Bone marrow (tissue), 2 donors: ENCODE data around the gene SLC6A18.
"Not testable (repeated sequence)": the region's sequence is repeated elsewhere in the genome, so short reads cannot be mapped to it uniquely, and the experiment has no call there.

Experiments
- DNase-seq, 2 donors: peaks; one replicate each; lab custom pipeline; 2025; lab: John Stamatoyannopoulos, UW

The SLC6A18 gene

DNA sequence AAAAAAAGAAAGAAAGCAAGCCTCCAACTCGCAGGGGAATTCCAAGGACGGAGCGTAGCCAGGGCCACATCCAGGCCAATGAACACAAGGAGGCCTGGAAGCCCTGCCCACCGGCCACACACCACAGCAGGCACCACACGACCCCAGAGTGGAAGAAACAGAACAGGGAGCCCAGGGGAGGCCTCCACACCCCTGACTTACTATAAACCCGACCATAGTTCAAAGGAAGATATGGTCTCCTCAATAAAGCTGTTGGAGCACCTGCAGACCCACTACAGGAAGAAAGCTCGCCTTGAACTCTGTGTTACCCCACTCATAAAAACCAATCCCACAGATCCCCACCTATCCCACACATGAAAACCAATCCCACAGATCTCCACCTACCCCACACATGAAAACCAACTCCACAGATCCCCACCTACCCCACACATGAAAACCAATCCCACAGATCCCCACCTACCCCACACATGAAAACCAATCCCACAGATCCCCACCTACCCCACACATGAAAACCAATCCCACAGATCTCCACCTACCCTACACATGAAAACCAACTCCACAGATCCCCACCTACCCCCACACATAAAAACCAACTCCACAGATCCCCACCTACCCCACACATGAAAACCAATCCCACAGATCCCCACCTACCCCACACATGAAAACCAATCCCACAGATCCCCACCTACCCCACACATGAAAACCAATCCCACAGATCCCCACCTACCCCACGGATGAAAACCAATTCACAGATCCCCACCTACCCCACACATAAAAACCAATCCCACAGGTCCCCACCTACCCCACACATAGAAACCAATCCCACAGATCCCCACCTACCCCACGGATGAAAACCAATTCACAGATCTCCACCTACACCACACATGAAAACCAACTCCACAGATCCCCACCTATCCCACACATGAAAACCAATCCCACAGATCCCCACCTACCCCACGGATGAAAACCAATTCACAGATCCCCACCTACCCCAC lies 50.5 kb downstream of the SLC6A18 start:
- not testable (repeated sequence) for DNase-seq

DNA sequence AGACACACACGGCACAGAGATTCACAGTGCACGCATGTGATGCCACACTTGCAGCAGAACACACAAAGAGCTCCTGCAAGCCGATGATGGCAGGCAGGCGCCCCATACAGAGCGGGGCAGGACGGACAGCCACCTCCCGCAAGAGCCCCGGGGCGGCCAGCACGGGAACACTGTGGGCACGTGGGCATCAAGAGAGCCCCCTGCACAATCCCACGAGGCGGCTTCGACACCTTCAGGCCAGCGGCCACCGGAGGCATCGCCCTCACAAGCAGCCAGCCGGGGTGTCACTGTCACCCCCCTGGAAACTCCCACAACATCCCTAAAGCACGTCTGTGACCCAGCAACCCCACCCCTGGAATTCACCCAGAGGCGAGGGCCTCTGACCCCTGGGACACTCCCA lies 51.7 kb downstream of the SLC6A18 start:
- DNase-seq: no peak

DNA sequence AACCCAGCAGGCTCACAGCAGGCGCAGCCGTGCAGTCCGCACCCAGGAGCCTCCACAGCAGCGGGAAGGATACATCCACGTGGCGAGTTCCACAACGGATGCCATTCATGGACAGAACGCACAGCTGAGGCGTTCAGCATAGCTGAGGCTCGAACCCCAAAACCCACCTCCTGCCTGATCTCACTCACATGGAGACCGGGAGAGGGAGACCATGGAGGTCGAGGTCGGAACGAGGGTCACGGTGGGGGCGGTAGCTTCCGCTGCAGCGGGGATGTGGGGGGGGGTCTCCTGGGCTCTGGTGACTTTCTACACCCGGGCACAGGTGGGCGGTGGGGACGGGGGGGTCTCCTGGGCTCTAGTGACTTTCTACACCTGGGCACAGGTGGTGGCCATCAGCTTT lies 52.1 kb downstream of the SLC6A18 start:
- DNase-seq: no peak

DNA sequence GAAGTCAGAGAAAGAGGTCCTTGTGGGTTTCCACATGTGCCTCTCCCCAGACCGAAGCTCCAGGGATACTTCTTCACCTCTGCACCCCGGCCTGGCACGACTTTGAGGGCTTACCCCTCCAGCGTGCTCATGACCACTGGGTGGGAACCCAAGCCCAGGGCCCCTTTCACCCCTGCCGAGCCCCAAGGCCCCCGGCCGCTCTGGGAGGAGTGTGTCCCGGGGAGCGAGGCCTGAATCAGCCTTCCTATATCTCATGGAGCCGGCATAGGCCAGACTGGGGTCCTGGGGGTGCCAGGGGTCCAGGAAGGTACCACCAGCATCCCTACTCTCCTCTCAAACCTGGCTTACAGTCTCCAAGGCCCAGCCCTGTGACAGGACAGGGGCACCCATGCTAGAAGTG lies 52.6 kb downstream of the SLC6A18 start:
- DNase-seq: no peak

DNA sequence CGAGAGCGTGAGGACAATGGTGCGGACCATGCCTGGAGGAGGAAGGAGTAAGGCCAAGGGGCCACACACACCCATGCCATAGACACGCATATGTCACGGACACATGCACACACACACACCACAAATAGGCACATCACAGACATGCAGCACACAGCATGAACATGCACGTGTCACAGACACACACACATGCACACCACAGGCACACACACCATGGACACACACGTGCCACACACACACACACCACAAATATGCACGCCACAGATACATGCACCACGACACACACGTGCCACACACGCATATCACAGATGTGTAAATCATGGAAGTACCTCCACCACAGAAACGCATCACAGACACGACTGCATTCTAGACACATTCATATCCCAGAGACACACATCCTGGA lies 53.0 kb downstream of the SLC6A18 start:
- DNase-seq: no peak

DNA sequence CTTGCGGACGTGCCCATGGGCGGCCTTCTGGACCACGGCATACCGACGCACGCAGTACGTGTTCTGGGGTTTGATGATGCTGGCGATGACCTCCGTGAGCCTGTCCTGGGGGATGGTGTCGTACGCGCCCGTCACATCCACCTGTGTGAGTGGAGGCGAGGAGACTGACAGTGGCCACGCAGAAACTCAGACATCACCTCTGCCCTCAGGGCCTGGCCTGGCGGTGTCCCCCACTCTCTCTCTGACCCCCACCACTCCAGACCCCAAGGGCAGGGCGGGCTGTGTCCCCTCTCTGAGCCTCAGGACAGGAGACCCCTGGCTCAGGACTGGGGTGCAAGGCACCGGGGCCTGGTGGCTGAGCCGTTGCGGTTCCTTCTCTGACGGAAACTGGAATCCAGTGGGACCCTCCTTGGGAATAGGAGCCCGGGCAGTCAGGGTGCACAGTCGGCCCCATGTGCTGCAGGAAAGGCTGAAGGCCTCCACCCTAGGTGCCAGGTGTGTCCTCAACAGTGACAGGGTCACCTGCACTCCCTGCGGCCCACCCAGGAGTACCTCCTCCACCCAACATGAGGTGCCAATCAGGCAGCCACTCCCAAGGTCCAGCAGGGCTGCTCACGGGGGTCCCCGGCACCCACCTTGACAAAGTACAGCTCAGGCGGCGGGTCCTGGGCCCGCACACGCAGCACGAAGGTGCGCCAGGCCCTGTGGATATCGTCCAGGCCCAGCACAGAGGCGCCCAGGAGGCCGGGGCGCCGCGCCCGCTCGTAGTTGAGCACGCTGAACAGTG lies 53.7 kb downstream of the SLC6A18 start:
- DNase-seq: no peak

DNA sequence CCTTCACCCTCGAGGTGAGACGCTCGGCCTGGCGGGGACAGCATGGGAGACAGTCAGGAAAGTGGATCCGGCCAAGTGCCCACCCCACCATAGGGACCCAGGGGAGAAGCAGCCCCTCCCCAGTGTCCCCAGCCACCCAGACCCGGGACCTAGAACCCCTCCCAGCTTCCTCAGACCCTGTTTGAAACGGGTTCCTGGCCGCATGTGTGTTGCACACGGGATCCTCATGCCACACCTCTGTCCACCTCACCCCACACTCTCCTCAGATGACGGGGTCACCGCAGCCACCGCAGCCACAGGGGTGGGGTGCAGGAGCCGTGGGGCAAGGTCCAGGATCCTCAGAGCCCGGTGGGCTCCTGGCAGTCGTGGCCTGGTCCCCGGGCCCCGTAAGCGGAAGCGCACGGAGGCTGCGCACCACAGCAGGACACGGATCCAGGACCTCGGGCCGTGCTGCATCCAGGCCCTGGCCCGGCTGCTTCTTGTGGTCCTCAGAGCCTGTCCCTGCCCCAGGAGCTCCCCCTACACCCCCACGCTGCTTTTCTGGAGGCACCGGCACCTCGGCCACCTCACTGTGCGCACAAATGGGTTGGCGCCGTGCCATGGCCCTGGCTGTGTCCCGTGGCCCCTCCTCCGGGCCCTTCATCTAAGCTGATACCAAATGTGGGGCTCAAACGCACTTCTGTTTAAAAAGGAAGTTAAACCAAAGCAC lies 54.4 kb downstream of the SLC6A18 start:
- DNase-seq: no peak

DNA sequence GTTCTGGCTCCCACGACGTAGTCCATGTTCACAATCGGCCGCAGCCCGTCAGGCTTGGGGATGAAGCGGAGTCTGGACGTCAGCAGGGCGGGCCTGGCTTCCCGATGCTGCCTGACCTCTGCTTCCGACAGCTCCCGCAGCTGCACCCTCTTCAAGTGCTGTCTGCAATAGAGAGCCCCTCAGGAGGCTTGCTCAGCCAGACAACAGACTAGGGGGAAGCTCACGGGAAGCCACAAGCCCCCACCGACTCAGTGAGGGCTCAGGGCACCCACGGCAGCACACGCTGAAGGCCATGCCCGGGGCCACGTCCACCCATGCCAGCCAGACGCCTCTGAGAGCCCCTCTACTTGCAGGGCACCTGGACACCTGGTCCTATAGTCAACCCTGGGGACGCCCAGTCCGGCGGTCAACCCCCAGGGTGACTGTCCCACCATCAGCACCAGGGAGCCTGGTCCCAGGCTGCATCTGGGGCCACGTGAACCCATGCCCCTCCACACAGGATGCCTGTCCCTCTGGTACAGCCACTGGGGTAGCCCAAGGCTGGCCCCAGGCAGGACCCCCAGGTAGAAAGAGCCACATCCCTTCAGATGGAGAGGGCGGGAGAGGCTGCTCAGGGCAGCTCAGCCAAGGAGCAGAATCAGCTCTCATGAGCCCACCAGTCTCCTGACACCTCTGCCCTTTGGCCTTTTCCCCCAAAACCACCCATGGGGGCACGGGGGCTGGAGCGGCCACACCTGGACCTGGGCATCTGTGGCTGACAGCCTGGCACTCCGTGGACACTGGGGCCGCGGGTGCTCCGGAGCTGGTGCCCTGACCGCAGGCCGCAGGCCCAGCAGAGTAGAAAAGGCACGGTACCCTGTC lies 55.2 kb downstream of the SLC6A18 start:
- no peak for DNase-seq

DNA sequence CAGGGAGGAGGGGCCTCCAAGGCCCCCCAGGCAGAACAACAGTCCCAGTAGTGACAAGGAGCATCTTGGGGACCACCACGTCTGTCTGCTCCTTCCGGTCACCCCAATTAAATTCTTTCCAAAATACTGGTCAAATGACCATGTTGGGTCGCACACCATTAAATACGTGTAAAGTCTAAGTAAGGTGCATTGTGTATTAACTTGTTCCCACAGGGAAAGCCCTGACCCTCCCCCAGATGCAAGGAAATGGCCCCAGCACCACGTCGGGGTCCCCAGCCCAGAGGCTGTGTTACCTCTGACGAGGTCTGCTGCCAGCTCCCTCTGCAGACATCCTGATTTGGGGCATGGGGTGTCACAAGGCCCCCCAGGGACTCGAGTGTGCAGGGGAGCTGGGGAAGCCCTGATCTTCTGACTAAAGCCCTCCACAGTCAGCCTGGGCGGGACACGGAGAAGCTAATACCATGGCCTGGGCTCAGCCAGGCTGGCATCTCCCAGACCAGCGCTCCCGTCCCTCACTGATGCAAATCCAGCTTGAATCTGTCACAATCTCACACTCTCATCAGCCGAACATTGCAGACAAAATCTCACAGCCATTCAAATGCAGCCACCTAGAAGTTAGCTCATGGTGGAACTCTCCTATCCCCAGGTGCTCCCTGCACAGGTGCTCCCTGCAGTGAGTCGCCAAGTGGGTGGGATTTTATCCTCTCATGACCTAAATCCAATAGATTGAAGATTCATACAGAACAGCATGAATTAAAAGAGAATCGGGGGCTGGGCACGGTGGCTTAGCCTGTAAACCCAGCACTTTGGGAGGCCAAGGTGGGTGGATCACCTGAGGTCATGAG lies 56.1 kb downstream of the SLC6A18 start:
- DNase-seq: no peak

DNA sequence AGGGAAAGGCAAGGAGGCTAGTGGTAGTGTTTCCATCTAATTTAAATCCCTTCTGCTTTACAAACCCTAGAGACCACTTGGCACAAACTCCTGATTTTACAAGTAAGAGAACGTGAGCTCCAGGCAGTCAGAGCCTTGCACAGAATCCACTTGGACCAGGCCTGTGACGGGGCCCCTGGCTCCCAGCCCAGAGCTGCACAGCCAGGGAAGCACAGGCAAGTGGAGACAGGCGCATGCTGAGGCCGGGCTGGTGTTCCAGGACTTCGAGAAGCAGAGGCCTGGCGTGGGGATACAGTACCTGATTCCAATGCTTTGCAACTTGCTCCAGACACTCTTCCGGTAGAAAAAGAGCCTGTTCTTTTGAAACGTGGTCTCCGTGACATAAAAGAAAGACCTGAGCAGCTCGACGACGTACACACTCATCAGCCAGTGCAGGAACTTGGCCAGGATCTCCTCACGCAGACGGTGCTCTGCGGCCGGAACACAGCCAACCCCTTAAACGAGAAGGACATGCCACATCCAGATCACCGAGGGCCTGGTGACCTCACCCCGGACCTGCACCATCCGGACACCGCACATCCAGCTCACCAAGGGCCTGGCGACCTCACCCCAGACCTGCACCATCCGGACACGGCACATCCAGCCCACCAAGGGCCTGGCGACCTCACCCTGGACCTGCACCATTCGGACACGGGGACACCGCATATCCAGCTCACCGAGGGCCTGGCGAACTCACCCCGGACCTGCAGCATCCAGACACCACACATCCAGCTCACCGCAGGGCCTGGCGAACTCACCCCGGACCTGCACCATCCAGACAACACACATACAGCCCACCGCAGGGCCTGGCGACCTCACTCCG lies 57.2 kb downstream of the SLC6A18 start:
- no peak for DNase-seq

DNA sequence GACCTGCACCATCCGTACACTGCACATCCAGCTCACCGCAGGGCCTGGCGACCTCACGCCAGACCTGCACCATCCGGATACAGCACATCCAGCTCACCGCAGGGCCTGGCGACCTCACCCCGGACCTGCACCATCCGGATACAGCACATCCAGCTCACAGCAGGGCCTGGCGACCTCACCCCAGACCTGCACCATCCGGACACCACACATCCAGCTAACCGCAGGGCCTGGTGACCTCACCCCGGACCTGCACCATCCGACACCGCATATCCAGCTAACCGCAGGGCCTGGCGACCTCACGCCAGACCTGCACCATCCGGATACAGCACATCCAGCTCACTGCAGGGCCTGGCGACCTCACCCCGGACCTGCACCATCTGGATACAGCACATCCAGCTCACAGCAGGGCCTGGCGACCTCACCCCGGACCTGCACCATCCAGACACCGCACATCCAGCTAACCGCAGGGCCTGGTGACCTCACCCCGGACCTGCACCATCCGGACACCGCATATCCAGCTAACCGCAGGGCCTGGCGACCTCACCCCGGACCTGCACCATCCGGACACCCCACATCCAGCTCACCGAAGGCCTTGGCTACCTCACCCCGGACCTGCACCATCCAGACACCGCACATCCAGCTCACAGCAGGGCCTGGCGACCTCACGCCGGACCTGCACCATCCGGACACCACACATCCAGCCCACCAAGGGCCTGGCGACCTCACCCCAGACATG lies 58.0 kb downstream of the SLC6A18 start:
- DNase-seq: not testable (repeated sequence)

DNA sequence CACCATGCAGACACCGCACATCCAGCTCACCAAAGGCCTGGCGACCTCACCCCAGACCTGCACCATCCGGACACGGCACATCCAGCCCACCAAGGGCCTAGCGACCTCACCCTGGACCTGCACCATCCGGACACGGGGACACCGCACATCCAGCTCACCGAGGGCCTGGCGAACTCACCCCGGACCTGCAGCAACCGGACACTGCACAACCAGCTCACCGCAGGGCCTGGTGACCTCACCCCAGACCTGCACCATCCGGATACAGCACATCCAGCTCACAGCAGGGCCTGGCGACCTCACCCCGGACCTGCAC lies 58.5 kb downstream of the SLC6A18 start:
- not testable (repeated sequence) for DNase-seq

DNA sequence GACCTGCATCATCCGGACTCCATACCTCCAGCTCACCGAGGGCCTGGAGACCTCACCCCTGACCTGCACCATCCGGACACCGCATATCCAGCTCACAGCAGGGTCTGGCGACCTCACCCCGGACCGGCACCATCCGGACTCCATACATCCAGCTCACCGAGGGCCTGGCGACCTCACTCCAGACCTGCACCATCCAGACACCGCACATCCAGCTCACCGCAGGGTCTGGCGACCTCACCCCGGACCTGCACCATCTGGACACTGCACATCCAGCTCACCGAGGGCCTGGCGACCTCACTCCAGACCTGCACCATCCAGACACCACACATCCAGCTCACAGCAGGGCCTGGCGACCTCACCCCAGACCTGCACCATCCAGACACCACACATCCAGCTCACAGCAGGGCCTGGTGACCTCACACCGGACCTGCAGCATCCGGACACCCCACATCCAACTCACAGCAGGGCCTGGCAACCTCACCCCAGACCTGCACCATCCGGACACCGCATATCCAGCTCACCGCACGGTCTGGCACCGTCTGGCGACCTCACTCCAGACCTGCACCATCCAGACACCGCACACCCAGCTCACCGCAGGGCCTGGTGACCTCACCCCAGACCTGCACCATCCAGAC lies 59.3 kb downstream of the SLC6A18 start:
- DNase-seq: not testable (repeated sequence)

DNA sequence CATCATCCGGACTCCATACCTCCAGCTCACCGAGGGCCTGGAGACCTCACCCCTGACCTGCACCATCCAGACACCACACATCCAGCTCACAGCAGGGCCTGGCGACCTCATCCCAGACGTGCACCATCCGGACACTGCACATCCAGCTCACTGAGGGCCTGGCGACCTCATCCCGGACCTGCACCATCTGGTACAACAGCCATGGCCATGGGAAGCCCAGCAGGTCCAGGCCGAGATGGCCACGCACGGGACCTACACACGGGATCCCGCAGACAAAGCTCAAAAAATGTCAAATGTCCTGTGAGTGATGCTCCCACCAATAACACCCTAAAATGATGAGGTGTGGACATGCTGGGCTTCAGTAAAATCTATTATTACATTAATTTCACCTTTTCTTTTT lies 60.0 kb downstream of the SLC6A18 start:
- DNase-seq: no peak

DNA sequence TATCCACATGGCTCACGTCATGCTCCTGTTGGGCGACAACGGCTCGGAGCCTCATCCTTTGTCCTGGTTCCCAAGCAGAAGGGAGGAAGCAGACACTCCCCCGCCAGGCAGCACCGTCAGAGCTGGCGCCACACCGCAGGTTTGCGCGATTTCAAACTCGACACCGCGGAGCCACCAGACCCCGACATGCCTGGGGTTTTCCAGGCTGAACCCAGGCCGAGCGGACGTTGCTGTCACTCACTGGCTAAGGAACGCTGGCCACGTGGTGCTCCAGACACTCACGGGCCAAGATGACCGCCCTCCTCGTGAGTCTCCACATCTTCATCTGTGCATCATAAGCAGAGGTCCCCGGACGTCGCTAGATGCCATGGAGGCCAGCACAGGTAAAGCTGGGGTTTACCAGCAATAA lies 60.7 kb downstream of the SLC6A18 start:
- no peak for DNase-seq

DNA sequence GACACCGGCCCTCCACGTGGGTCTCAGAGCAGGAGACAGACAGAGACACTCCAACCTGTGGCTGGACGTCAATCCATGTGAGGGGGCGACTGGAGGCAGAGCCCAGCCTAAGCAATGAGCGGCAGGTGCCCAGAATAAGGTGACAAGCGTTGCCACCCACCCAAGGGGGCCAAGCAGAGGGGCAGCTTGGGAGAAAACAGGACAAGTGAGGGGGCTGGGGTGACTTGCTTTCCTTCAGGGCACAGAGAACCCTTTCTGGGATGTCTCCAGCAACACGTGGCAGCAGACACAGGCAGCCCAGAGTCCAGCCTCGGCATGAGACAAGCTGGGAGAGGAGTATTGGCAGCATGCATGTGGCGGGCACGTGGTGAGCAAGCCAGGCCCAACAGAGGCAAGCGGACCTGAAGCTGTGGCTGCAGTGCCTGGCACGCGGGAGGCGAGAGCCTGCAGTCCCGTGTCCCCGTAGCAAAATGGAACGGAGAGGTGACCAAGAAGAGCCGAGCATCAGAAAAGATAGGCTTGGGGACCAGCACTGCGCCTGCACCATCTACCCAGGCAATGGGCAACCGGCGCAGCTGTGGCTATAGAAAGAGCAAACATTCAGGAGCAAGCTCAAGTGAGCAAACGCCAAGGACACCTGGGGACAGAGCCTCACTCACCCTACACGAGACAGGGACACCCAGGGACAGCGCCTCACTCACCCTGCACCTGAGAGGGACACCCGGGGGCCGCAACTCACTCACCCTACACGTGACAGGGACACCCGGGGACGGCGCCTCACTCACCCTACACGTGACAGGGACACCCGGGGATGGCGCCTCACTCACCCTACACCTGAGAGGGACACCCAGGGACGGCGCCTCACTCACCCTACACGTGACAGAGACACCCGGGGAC lies 63.5 kb downstream of the SLC6A18 start:
- DNase-seq: no peak

DNA sequence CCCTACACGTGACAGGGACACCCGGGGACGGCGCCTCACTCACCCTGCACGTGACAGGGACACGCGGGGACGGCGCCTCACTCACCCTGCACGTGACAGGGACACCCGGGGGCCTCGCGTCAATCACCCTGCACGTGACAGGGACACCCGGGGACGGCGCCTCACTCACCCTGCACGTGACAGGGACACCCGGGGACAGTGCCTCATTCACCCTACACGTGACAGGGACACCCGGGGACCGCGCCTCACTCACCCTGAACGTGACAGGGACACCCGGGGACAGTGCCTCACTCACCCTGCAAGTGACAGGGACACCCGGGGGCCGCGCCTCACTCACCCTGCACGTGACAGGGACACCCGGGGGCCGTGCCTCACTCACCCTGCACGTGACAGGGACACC lies 64.4 kb downstream of the SLC6A18 start:
- not testable (repeated sequence) for DNase-seq
